Fibroblast of the conjunctiva (primary cell): Measurements from ENCODE around the gene TSPAN4.

Experiments used
- DNase-seq: peaks from one replicate; pipeline ENCODE4 v3.0.0-alpha.2; 2010; ENCODE audit warnings: low read depth

Gene TSPAN4, protein sequence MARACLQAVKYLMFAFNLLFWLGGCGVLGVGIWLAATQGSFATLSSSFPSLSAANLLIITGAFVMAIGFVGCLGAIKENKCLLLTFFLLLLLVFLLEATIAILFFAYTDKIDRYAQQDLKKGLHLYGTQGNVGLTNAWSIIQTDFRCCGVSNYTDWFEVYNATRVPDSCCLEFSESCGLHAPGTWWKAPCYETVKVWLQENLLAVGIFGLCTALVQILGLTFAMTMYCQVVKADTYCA

DNA sequence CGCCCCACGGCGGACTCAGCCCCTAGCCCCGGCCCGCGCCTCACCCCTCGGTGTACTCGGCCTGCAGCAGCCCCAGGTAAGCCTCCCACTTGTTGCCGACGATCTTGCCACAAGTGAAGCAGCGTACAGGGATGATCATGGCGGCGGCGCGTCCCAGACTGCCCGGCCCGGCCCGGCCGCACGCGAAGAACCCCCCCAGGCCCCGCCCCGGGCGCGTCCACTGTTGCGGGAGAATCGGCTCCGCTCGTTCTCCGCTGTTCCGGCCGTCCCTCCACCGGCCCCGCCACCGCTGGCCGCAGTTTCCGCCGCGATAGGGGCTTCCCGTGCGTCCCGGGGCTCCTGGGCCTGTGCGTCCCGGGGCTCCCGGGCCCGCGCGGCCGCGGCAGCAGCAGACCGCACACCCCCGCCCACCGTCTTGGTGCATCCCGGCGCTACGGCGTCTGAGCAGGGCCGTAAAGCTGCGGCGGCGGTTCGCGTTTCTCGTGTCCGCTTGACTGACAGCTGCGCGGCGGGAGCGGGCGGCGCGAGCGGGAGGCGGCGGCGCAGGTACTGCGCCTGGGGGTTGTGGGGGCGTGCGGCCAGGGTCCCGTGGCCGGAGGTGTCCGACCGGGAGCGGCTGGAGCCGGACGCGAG lies at the start of gene TSPAN4, which contains the start of gene POLR2L:
TSPAN4 (plus strand) TSS at position 483 of the 633 bp plus-strand sequence. CDS start 7,453 bp downstream, outside the sequence.
POLR2L (minus strand) TSS at position 160 of the 633 bp plus-strand sequence; CDS start at position 139, 21 bp downstream.
- DNase-seq: peak; percentile 71

DNA sequence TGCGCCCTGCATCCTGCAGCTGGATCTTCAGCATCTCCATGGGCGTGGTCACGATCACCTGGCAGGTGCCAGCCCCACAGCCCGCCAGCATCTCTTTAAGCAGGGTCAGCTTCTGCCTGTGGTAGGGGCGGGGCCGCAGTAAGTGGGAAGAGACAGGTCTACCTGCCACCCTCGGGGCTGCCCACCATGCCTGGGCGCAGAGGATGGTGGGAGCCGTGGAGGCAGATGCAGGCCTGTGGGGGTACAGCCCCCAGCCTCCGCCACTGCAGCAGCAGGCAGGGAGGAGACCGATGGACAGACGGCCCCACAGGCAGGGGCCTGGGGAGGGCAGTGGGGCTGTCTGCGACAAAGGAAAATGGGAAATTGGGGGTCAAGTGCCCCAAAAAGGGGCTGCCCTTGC lies 49.8 kb upstream of the TSPAN4 start:
- no peak for DNase-seq

DNA sequence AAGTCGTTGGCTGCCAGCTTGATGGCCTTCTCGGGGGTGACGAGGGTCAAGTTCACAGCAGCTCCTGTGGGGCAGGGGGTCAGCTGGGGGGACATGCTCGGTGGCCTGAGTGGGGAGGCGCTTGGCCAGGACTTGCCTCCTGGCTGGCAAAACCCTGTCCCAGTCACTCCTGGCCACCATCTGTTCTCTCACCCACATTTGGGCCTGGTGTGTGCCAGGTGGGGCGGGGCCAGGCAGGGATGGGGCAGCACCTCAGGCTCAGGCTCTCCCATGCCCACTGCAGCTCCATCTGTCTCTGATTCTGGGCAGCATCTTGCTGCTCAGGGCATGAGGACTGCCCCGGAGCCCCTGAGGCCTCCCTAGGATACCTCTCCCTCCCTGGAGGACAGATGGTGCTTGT lies 49.1 kb upstream of the TSPAN4 start:
- no peak for DNase-seq

DNA sequence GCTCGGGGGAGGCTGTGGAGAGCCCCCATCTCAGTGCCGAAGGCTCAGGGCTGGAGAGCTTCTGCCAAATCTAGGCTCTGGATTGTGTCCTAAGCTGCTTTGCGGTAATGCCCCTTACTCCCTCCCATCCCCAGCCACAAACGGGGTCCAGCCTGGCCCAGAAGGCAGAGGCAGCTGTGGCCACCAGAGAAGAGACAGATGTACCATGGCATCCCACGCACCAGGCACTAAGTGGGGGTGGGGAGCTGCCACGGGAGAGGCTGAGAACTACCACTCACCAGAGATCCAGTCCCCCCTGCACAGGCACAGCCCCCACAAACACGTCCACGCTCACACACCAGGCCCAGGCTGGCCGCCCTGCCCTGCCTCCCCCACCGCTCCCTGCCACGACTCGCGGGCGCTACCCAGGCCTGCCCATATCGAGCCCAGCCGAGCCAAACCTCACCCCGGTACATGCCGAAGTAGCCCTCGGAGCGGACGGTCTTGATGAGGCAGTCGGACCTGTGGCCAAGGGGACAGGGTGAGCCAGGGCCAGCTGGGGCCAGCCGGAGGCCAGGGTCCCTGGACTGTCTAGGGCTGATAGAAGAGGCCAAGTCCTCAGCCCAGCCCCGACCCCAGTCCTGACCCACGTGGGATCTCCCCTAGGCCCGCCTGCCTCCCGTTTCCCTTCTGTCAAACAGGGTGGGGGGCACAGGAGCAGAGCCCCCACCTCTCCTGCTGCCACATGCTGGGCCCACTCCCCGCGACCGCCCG lies 48.5 kb upstream of the TSPAN4 start:
- no peak for DNase-seq

DNA sequence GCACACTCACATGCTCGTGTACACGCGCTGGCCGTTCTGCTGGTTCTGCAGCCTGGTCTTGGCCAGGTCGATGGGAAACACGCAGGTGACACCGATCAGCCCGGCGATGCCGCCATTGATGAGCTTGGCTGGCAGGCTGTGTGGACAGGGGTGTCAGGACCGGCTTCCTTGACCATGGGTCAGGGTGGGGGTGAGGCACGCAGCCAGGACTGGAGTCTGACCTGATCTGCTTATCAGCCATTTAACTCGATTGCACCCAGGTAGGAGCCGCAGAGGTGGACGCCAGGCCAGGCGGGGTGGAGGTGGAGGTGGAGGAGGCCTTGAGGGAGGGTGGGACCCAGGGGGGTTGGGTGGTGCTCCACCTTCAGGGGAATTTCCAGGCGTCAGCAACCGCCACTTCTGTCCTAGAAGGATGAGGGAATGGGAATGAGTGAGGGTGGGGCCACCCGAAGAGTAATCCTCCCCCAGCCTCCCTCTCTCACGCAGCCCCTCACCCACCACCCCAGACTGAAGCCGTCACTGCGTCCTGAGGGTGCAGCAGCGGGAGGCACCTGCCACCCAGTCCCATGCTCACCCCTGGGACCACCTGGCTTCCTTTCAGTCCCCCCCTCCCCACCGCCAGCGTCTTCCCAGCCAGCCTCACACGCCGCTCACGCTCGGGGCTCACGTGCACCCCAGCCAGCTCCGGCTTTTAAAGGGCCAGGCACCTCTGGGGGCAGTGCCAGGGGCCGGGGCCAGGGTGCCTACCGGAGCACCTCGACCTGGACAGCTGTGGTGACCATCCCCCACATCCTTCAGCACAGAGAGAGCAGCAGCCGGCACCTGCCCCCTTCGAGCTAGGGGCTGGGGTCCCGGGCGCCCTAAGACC lies 47.7 kb upstream of the TSPAN4 start:
- DNase-seq: no peak

DNA sequence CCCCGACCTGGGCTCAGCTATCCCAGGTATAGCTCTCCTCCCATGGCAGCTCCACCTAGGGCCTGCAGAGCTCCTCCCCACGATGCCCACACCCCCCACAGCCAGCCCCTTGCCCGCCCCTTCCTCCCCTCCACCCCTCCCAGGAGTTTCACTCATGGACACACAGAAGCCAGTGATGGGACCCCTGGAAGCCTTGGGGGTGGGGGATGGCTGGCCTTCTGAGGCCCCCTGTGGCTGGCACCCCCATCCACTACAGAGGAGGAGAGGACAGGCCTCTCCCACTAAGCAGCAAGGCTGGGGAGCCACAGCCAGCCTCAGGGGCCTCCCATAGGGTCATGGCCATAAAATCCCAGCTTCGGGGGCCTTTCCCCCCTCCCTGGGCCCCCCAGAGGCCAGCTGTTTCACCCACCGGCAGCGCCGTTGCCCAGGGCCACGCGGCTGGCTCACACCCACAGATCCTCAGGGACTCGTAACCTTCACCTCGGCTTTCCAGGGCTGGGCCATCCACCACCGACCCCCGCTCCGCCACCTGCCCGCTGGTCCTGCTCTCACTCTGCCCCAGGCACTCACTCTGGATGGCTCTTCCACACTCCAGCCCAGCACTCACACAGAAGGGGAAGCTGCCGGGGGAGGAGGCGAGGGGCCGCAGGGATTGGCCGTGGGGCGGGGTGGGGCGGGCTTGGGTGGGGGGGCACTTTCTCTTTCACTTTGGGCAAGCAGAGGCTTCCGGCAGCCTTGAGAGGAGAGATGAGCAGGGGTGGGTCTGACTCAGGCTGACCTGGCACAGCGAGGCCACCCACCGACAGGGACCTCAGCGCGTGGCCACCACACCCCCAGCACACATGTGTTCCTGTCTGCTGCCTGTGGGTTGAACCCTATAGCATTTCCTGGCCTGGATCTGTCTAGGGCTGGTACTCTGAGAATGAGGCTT lies 46.8 kb upstream of the TSPAN4 start:
- peak; percentile 75 for DNase-seq

DNA sequence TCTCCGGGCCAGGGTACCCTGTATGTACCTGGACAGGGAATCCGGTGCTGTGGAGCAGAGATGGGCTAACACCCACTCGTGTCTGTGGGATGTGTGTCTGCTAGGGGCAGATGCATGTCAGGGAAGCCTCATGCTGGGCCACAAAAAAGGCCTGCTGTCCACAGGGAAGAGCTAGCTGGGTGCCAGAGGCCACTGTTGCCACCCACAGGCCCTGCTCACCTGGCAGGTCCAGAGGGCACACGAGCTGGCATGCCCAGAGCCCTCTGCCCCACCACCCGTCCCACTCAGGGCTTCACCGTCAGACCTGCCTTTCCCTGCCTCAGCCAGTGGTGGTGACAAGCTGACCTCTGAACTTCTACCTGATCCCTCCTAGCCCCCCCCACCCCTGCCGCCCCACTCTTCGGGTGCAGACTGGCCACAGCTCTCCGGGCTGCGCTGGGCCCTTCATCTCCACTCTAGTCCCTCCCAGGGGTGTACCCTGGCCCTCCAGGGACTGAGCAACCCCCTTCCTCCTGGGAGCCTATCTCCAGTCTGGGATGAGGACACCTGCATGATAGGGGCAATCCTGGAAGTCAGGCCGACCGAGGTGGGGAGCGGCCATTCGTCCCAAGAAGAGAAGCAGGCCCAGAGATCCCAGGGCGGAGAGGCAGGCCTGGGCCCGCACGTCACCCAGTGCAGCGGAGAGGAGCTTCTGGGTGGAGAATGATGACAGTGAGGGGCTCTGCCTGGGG lies 45.9 kb upstream of the TSPAN4 start:
- no peak for DNase-seq

DNA sequence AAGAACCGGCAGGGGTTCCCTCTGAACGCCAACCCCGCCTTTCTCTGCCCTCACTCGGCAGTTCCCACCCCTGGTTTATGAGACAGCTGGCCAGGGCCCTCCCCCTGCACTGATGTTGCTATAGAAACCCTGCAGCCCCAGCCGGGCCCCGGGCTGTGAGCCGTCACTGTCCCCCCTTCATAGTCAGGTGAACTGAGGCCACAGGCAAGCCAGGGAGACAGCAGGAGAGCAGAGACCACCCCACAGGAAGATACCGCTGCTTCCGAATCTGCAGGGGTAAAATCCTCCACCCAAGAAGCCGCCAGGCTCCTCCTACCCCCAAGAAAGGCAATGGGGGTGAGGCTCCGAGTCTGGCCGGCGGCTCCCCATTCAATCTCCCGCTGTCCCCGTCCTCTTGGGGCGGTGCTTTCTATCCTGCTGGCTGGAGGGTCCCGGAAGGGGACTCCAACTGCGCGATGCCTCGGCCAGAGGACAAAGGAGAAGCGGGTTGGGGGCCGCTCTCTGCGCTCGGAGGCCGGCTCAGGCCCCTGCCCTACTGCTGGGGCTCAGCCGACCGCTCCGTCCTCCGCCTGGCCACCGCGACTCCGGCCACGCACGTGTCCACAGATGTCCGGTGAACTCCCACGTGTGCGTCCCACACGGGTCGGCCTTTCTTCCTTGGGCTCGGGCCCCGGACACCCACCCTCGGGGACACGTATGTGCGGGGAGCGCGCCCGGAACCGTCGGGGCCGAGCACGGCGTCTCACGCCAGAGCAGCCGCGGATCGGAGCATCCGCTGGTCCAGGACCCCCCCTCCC lies 45.2 kb upstream of the TSPAN4 start:
- peak; percentile 62 for DNase-seq

DNA sequence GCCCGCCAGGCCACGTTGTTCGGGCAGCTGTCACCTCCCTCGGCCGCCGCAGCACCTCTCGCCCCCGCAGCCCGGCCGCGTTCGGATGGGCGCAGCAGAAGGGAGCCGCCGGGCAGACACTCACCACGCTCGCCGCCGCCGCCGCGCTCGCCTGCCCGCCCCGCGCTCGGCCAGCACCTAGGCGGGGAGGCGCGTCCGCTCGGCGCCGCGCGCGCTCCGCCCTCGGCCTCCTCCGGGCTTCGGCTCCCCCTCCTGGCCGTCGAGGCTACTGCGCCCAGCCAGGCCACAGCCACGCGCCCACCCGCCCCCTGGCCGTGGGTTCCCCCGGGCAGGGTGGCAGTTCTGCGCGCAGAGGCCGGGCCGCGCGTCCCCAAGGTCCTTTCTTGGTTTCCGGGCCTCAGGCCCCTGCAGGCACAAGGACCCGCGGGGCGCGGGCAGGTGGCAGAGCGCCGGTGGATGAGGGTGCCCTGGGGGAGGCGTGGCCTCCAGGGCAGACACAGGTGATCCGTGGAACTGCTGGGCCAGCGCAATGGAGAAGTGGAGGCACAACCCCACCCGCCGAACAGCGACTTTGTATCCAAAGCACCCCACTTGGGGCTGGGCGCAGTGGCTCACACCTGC lies 44.4 kb upstream of the TSPAN4 start, which contains the start of gene SLC25A22:
SLC25A22 (minus strand) TSS at position 189 of the 621 bp plus-strand sequence. CDS start 3,275 bp downstream, outside the sequence.
- DNase-seq: no peak

DNA sequence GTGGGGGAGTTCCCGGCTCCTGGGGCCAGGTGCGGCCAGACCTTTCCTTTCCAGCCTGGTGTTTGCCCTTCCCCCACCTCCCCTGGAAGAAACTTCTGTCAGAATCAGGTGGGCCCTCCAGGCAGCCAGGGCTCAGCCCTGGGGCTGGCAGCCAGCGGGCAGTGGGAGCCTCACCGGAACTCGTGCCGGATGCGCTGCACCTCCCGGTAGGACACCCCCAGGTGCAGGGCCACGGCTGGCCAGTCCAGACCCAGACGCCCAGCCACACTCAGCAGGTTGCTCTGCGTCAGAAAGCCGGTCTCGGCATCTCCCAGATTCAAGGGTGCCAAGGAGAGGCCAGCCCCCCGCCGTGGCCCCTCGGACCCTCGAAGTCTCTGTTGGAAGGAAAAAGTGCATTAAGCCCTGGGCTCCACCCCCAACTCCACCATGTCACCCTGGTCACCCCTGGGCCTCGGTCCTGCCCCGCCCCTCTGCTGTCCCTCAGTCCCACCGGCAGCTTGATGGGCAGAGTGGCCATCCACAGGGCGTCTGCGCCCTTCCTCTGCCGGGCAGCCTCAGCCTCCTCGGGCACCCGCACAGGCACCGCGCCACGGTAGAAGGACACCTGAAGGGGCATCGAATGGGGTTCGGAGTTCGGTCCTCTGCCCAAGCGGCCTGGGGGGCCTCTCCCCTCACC lies 42.9 kb upstream of the TSPAN4 start:
- DNase-seq: no peak

DNA sequence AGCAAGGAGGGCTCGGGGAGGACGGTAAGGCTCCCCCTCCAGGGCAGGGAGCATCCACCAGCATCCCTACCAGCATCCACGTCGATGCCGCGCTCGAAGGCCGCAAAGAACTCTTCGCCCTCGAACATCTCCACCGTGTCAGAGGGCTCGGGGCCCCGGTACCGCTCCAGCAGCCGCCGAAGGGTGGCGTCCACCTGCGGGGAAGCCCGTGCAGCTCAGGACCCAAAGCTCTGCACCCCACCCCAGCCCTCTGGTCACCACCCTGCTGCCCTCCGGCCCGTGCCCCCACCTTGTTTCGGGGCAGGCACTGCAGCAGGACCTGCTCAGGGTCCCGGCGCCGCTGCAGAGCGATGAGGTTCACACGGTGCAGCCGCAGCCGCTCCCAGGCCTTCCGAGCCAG lies 42.2 kb upstream of the TSPAN4 start:
- no peak for DNase-seq

DNA sequence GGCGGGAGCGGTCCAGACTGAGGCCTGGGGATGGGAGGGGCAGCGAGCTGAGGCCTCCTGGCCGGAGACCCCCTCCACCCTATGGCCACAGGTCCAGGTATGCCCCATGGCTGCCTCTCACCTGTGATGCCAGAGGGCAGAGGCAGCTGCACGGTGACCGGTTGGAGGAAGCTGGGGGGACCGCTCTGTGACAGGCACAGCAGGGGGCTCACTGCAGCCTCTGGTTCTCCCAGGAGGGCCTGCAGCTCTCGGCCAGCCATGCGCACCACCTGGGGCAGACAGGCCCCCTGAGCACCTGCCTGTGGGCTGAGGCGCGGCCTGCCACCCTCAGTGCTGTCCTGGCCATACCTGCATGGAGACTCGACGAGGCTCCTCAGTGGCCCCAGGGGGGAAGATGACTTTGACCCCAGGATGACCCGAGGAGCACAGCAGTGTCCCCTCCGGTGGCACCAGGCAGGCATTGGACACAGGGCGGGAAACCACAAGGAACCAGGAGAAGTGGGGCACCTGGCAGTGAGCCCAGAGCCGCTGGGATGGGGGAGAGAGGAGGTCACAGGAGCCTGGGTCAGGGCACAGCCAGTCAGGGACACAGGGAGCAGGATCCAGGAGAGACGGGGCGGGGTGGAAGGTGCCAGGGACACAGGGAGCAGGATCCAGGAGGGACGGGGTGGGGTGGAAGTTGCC lies 41.4 kb upstream of the TSPAN4 start:
- no peak for DNase-seq

DNA sequence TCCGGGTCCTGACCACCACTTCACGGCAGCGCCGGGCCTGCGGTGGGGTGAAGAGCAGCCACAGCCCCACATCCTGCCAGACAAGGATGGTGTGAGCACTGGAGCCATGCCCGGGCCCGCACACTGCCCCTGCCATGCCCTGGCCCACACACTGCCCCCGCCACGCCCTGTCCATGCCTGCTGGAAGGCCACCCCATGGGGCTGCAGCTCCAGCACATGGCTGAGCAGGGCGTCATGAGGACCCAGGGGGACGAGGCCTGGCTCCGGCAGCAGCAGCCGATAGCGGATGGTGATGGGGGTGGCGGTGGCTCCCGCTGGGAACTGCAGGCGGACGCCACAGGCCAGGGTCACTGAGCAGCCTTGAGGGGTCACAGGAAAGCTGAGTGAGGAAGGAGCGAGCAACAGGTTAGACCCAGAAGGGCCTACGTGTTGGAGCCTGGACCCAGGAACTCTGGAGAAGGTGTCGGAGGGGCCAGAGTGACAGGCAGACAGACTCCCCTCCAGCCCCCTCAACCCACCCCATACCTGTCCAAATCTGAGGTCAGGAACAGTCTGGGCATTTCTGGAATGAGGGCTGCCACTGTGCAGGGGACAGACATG lies 40.5 kb upstream of the TSPAN4 start:
- no peak for DNase-seq

DNA sequence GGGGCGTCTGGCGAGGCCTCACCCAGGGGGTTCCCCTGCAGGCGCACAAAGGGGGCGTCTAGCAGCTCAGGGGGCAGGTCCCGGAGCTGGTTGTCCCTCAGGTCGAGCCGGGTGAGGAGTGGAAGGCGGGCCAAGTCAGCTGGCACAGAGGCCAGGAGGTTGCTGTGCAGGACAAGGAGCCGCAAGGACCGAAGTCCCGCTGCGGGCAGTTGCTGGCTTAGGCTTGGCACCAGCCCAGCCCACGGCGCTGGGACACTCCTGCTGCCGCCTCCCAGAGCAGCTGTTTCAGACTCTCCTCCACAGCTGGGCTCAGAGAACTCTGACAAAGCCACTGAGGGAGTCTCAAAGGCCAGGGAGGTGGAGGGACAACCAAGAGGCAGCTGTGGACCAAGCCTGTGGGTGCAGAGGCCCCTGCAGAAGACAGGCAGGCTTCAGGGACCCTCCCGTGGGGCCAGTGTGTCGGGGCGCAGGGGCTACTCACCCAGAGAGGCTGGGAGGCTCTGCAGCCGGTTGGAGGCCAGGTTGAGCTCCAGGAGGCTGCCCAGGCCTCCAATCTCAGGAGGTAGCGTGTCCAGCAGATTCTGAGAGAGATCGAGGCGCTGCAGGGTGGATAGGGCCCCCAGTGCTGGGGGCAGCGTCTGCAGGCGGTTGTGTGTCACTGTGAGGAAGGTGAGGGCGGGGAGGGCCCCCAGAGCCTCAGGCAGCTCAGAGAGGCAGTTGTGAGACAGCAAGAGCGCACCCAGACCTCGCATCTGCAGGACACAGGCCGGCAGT lies 39.8 kb upstream of the TSPAN4 start:
- no peak for DNase-seq

DNA sequence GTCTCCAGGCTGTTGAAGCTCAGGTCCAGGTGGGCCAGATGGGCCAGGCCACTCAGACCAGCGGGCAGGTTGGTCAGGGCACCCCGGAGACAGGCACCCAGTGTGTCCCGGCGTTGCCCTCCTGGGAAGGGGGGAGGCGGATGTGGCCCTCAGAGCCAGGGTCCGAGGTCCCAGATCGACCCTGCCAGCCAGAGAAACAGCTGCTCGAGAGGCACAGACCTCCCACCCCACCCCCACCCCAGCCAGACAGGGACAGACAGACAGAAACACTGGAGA lies 39.2 kb upstream of the TSPAN4 start:
- DNase-seq: no peak

DNA sequence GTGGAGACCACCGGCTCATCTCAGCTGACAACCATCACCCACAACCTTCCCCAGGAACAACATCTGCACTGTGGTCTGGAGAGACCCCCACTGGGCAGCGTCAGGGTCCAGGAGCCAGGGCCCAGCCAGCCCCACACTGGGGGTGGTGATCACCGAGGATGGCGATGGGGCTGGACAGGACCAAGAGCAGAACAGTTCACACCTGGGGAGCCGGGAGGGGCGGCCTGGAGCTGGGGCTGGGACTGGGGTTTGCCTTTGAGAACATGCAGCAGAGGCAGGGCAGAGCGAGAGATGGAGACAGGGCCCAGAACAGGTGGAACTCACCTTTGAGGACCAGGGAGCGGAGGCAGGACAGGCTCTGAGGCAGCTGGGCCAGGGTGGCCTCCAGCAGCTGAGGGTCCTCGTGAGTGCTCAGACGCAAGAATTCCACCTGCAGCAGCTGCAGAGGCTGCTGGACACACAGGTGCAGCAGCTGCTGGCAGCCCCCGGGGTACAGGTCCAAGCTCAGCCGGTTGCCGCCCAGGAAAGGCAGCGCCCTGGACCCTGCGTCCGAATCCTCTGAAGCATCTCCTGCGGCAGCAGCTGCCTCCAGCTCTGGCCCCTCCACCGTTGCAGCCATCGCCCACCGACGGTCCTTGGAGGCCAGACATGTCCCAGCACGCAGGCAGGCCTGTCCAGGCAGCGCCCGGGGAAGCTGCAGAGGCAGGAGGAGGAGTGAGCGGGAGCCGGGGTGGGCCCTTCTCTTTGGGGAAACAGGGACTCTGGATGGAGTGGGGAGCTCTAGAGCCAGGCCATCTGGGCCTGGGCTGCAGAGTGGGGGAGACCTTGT lies 38.7 kb upstream of the TSPAN4 start:
- no peak for DNase-seq
